HCT116 (cell line): ENCODE results near the gene FLNB.

Experiments used
- EGR1 ChIP-seq: IDR thresholded peaks from 2 replicates; pipeline ENCODE4 v1.6.1; 2012; ENCODE audit warnings: low read depth
- EZH2 ChIP-seq: fragments of 200-600 bp; sonication (generic); IDR thresholded peaks from 2 replicates; pipeline ENCODE4 v1.6.1; 2017; ENCODE audit warnings: antibody characterized with exemption, mixed run types
- MAX ChIP-seq: IDR thresholded peaks from 2 replicates; pipeline ENCODE4 v1.6.1; 2012
- POLR2AphosphoS5 ChIP-seq: IDR thresholded peaks from 2 replicates; pipeline ENCODE4 v1.6.1; 2011; ENCODE audit warnings: mild to moderate bottlenecking, low read depth, low read length, moderate library complexity
- SP1 ChIP-seq: IDR thresholded peaks from 2 replicates; pipeline ENCODE4 v1.6.1; 2012; ENCODE audit warnings: low read depth
- TF ChIP-seq, protein P1 (sequence below), 3 experiments: fragments of 200-600 bp in 1 of 3; sonication (generic) in 1 of 3; IDR thresholded peaks in 2 of 3; conservative IDR thresholded peaks in 1 of 3; 2 replicates each; pipeline ENCODE4 v1.5.1; 2012 to 2017; ENCODE audit warnings: low read depth in 2 of 3, low read length in 2 of 3, antibody characterized with exemption in 1 of 3, borderline replicate concordance in 1 of 3, control low read depth in 1 of 3, mild to moderate bottlenecking in 1 of 3, mixed read lengths in 1 of 3, mixed run types in 1 of 3, moderate library complexity in 1 of 3; ENCODE audit not compliant: insufficient read depth in 1 of 3
- TF ChIP-seq, protein P2 (sequence below): IDR thresholded peaks from 2 replicates; pipeline ENCODE4 v1.6.1; 2012

DNA sequence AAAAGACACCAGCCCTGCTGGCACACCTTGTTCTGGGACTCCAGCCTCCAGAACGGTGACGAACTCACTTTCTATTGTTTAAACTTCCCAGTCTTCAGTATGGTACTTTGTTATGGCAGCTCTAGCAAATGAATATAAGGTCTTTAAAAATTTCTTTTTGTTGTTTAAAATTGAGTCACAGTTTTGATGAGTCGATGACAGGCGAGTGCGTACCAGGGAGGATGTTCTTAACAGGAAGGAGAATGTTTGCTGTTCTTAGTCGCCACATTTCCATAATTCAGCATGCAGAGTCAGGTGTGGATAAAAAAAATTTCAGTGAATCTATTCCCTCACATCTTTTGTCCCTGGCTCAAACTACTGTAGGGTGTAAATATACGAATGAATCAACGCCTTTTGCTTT, 190.1 kb downstream of the FLNB start:
- TF ChIP-seq, protein P1, sequence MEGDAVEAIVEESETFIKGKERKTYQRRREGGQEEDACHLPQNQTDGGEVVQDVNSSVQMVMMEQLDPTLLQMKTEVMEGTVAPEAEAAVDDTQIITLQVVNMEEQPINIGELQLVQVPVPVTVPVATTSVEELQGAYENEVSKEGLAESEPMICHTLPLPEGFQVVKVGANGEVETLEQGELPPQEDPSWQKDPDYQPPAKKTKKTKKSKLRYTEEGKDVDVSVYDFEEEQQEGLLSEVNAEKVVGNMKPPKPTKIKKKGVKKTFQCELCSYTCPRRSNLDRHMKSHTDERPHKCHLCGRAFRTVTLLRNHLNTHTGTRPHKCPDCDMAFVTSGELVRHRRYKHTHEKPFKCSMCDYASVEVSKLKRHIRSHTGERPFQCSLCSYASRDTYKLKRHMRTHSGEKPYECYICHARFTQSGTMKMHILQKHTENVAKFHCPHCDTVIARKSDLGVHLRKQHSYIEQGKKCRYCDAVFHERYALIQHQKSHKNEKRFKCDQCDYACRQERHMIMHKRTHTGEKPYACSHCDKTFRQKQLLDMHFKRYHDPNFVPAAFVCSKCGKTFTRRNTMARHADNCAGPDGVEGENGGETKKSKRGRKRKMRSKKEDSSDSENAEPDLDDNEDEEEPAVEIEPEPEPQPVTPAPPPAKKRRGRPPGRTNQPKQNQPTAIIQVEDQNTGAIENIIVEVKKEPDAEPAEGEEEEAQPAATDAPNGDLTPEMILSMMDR (IDR thresholded peaks at IDR 0.05 in 2 of 3, conservative IDR thresholded peaks at IDR 0.05 in 1 of 3; ENCODE audit: borderline replicate concordance in 1 of 3, insufficient read depth in 1 of 3, low read depth in 2 of 3, low read length in 2 of 3), result no peak
- TF ChIP-seq EGR1 (no peak), SP1 (no peak), POLR2AphosphoS5 (no peak), EZH2 (no peak), MAX (no peak)
- TF ChIP-seq, protein P2, sequence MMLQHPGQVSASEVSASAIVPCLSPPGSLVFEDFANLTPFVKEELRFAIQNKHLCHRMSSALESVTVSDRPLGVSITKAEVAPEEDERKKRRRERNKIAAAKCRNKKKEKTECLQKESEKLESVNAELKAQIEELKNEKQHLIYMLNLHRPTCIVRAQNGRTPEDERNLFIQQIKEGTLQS, result no peak
